DMS 273 (cell line): Measurements from ENCODE around the gene CKLF.

Source experiments
- DNase-seq: peaks from one replicate; lab custom pipeline; 2025; ENCODE audit not compliant: unreplicated experiment; lab: John Stamatoyannopoulos, UW

The CKLF gene

GRCh38 chr16:66568355-66568754, 16.0 kb downstream of the CKLF start:
- no peak for DNase-seq

DNA sequence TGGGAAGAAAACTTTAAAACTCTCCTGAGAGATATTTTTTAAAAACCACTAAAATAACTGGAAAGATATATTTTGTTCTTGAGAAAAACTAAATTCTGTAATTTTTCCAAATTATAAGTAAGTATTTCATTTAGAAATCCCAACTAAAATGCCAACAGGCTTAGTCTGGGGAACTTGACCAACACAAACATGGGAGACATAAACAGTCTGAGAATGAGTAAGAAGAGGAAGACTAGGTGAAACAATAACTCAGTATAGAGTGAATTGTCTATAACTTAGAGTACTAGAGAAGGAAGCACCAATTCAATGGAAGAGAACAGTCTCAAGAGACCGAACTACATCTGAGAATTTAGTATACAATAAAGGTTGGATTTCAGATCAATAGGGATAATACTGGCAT, 16.8 kb downstream of the CKLF start:
- no peak for DNase-seq

- DNase-seq: no peak
Measured at GRCh38 chr16:66569827-66570405, 17.5 kb downstream of the CKLF start.

GRCh38 chr16:66572356-66572755, 20.0 kb downstream of the CKLF start:
- no peak for DNase-seq

DNA sequence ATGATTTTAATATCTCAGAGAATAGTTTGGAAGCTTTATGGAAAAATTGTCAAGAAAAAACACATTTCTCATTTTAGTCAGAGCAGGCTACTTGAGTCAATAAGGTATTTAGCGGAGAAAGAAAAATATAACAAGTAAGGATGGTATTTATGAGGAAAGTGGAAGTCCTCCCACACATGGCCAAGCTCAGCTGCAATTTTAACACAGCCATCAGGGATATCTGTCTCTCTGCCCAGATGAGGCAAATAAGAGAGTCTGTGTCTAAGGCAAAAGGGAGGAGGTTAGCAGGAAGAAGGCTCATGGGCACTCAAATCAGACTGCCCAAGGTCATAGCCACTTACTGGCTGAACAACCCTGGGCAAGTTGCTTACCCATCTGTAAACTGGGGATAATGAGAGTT, 21.7 kb downstream of the CKLF start:
- DNase-seq: no peak

GRCh38 chr16:66574531-66574930, 22.2 kb downstream of the CKLF start:
- no peak for DNase-seq

GRCh38 chr16:66575060-66575459, 22.7 kb downstream of the CKLF start:
- no peak for DNase-seq

DNA sequence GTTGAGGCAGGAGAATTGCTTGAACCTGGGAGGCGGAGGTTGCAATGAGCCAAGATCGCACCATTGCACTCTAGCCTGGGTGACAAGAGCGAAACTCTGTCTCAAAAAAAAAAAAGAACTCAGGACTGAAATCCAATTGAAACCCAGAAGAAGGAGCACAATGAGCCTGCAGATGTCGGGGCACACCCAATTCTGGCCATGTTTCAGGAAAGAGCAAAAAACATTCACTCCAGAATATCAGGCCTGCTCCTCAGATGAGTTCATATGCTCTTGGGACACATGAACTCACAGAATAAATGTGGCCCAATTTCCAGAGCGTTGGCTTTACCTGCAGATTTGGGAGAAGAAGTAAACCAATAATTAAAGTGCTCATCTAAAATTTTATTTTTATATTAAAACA, 23.9 kb downstream of the CKLF start:
- no peak for DNase-seq

GRCh38 chr16:66578651-66579531, 26.5 kb downstream of the CKLF start, which contains the start of gene CMTM2:
CMTM2 (plus strand) TSS chr16:66579463; CDS start chr16:66579608, 145 bp downstream.
- no peak for DNase-seq

DNA sequence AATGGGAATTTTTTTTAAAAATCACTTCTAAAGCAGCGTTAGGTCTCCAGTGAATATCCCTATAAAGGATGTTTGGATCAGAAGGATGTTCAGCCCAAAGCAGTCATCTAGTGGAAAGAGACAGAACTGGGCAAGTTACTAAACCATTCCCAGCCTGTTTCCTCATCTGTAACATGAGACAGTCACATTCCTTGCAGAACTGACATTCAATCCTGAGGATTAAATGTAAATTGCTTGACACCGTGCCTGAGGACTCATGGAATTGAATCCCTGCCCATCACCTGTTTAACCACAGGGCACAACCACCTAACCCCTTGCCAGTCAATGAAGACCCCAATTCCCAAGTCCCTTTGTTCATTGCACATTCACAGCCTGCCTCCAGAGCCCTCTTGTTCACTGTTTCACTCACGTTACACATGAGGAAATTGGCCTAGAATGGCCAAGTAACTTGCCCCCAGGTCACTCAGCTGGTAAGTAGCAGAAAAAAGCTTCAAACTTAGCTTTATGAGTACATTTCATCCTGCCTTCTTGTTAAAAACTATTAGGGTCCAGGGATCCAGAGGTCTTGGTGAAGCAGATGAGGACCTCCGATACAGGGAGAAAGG, 28.3 kb downstream of the CKLF start:
- peak; percentile 66 for DNase-seq

GRCh38 chr16:66581246-66581952, 29.0 kb downstream of the CKLF start:
- no peak for DNase-seq

GRCh38 chr16:66585481-66586239, 33.3 kb downstream of the CKLF start:
- DNase-seq: no peak

DNA sequence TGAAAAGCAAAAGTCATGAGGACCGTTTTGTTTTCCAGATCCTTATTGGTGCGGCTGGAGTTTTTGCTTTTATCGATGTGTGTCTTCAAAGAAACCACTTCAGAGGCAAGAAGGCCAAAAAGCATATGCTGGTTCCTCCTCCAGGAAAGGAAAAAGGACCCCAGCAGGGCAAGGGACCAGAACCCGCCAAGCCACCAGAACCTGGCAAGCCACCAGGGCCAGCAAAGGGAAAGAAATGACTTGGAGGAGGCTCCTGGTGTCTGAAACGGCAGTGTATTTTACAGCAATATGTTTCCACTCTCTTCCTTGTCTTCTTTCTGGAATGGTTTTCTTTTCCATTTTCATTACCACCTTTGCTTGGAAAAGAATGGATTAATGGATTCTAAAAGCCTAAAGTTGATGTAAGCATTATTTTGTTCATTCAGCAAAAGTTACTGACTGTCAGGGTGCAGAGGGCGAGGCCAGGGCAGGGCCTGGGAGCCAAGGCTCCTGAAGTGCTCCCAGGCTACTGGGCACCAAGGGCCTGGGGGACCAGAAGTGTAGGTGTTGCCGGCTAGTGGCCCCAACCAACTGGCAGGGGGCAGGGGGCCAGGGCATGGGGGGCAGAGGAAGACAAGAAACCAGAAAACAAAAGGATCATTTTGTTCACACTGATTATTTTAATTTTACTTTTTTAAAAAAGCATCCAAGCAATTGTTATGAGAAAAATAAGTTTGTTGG, 35.7 kb downstream of the CKLF start:
- DNase-seq: no peak

GRCh38 chr16:66588981-66589713, 36.8 kb downstream of the CKLF start:
- DNase-seq: peak; percentile 32

- no peak for DNase-seq
Measured at GRCh38 chr16:66590322-66590721, 37.9 kb downstream of the CKLF start.

- no peak for DNase-seq
Measured at GRCh38 chr16:66591018-66591417, 38.6 kb downstream of the CKLF start.

DNA sequence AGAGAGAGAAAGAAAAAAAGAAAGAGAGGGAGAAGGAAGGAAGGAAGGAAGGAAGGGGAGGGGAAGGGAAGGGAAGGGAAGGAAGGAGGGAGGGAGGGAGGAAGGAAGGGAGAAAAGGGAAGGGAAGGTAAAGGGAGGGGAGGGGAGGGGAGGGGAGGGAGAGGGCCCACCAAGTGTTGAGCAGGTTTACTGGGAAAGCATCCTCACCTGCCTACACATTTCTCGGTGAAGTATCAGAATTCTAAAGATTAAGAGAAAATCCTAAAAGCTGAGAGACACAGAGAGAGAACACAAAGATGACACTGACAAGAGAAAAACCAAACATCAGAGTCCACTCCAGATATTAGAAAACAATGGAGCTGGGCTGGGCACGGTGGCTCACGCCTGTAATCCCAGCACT, 39.9 kb downstream of the CKLF start:
- DNase-seq: no peak

DNA sequence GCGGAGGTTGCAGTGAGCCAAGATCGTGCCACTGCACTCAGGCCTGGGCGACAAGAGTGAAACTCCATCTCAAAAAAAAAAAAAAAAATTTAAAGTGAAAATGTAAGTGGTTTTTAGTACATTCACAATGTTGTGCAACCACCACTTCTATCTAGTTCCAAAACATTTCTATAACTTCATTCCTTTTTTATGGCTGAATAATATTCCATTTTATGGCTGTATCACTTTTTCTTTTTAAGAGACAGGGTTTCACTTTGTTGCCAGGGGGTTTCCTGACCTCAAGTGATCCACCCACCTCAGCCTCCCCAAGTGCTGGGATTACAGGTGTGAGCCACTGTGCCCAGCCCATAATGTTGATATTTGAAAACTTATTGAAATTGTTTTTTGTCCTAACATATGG, 40.4 kb downstream of the CKLF start:
- no peak for DNase-seq

- no peak for DNase-seq
Measured at GRCh38 chr16:66594739-66595138, 42.4 kb downstream of the CKLF start.
